Sigmoid colon (tissue), 3 donors: ENCODE results near the gene ZNF547.

ENCODE experiments used
- POLR2A ChIP-seq, 2 donors: fragments of 450-650 bp; IDR thresholded peaks; one replicate each; pipeline ENCODE4 v1.6.1; 2016; ENCODE audit warnings: antibody characterized with exemption in 2 of 2, mild to moderate bottlenecking in 2 of 2, moderate library complexity in 2 of 2
- TF ChIP-seq, protein P1 (sequence below), 4 experiments: fragments of 450-650 bp in 3 of 4; fragments of 200-600 bp in 1 of 4; IDR thresholded peaks; one replicate each; pipeline ENCODE4 v1.5.1; 2016 to 2019; ENCODE audit warnings: antibody characterized with exemption in 4 of 4, mild to moderate bottlenecking in 3 of 4, moderate library complexity in 2 of 4

DNA sequence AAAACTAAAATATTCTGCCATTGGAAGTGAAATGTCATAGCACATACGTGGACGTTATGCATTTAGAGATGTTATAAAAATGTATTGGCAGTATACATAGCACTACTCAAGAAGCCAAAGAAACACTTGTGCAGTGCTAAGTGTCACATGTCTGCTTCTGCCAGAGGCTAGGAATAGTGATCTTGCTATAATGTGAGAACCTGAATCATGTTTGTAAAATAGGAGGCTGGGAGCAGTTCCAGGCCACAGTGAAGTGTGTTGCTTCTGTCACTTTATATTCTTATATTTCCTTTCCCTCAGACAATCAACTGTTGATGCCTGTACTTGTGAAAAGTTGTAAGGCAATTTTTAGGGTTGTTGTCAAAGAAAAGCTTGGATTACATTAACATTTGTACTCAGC, 3.4 kb downstream of the ZNF547 start:
- TF ChIP-seq, protein P1, sequence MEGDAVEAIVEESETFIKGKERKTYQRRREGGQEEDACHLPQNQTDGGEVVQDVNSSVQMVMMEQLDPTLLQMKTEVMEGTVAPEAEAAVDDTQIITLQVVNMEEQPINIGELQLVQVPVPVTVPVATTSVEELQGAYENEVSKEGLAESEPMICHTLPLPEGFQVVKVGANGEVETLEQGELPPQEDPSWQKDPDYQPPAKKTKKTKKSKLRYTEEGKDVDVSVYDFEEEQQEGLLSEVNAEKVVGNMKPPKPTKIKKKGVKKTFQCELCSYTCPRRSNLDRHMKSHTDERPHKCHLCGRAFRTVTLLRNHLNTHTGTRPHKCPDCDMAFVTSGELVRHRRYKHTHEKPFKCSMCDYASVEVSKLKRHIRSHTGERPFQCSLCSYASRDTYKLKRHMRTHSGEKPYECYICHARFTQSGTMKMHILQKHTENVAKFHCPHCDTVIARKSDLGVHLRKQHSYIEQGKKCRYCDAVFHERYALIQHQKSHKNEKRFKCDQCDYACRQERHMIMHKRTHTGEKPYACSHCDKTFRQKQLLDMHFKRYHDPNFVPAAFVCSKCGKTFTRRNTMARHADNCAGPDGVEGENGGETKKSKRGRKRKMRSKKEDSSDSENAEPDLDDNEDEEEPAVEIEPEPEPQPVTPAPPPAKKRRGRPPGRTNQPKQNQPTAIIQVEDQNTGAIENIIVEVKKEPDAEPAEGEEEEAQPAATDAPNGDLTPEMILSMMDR (IDR thresholded peaks at IDR 0.05), result no peak
- no peak for TF ChIP-seq POLR2A (IDR thresholded peaks at IDR 0.05)
